Skeletal muscle satellite cell (primary cell): Measurements from ENCODE around the gene FREM2.

Experiments
- H3K27me3 ChIP-seq: 2 replicates; pipeline ENCODE4 v1.7.0; 2013; ENCODE audit warnings: low read length; ENCODE audit not compliant: control insufficient read depth, insufficient read depth
- H3K36me3 ChIP-seq: 2 replicates; pipeline ENCODE4 v1.7.0; 2013; ENCODE audit warnings: mild to moderate bottlenecking, control low read depth, low read length; ENCODE audit not compliant: insufficient read depth
- H3K4me1 ChIP-seq: 2 replicates; pipeline ENCODE4 v1.7.0; 2013; ENCODE audit warnings: low read length; ENCODE audit not compliant: control insufficient read depth, insufficient read depth
- H3K4me2 ChIP-seq: 2 replicates; pipeline ENCODE4 v1.7.0; 2013; ENCODE audit warnings: mild to moderate bottlenecking, low read length
- H3K4me3 ChIP-seq: 2 replicates; pipeline ENCODE4 v1.7.0; 2013; ENCODE audit warnings: low read length
- H3K9ac ChIP-seq: 2 replicates; pipeline ENCODE4 v1.7.0; 2013; ENCODE audit warnings: mild to moderate bottlenecking, low read depth, low read length, moderate library complexity
- H3K9me3 ChIP-seq: replicated peaks from 2 replicates; pipeline ENCODE4 v1.7.0; 2013; ENCODE audit warnings: mild to moderate bottlenecking, control low read depth, low read length

Gene FREM2

GRCh38 chr13:38875186-38875875 lies 188.5 kb downstream of the FREM2 start:
- peaks cover 18% of the 10 kb centered on the region for H3K27me3 ChIP-seq
- H3K36me3 ChIP-seq = no peaks in the 10 kb centered on the region
- no peak overlapping the region for H3K4me2 ChIP-seq
- H3K4me1 ChIP-seq = peaks cover 9% of the 10 kb centered on the region
- no peak overlapping the region for H3K4me3 ChIP-seq
- H3K9ac ChIP-seq = no peak overlapping the region
- H3K9me3 ChIP-seq = no peaks in the 10 kb centered on the region

- no peaks in the 10 kb centered on the region for H3K9me3 ChIP-seq
These were observed 192.4 kb downstream of the FREM2 start for GRCh38 chr13:38879278-38879677.

DNA sequence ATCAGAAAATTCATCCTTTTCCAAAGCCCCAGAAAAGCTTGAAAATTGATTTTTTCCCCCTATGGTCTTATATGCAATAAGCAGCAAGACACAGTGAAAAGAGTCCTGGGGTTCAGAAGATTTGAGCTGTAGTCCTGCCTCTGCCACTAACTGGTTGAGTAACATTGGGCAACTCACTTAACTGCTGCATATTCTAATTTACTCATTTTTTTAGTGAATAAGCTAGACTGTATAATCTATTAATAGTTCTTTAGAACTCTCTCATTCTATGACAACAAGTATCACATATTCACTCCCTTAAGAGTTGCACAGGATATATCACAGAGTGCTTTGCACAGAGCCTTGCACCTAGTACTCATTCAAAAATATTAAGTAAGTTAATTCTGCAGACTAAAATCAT lies 192.9 kb downstream of the FREM2 start:
- H3K27me3 ChIP-seq = peaks cover 9% of the 10 kb centered on the region
- peaks cover 17% of the 10 kb centered on the region for H3K4me1 ChIP-seq
- H3K9me3 ChIP-seq = no peaks in the 10 kb centered on the region
- H3K9ac ChIP-seq = no peak overlapping the region
- H3K4me3 ChIP-seq = no peak overlapping the region
- H3K4me2 ChIP-seq = no peak overlapping the region
- H3K36me3 ChIP-seq = no peaks in the 10 kb centered on the region

More at GRCh38 chr13:38879278-38879677, 192.4 kb downstream of the FREM2 start:
- Histone ChIP-seq H3K4me2 (no peak overlapping the region), H3K4me1 (peaks cover 17% of the 10 kb centered on the region), H3K9ac (no peak overlapping the region), H3K4me3 (no peak overlapping the region), H3K27me3 (peaks cover 12% of the 10 kb centered on the region), H3K36me3 (no peaks in the 10 kb centered on the region)

DNA sequence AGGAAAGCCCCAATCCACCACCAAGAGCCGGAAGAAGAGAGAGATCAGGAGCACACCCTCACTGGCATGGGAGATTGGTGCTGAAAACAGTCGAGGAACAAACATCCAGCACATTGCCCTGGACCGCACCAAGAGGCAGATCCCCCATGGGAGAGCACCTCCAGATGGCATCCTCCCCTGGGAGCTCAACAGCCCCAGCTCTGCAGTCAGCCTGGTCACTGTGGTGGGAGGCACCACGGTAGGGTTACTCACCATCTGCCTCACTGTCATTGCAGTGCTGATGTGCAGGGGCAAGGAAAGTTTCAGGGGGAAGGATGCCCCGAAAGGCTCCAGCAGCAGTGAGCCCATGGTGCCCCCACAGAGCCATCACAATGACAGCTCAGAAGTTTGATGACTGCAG lies 193.5 kb downstream of the FREM2 start:
- Histone ChIP-seq H3K4me2 (no peak overlapping the region), H3K36me3 (no peaks in the 10 kb centered on the region)

GRCh38 chr13:38883783-38884182 lies 196.9 kb downstream of the FREM2 start:
- H3K9me3 ChIP-seq = no peaks in the 10 kb centered on the region
- peak overlapping the region; percentile 9 for H3K4me2 ChIP-seq
- no peaks in the 10 kb centered on the region for H3K36me3 ChIP-seq
- H3K9ac ChIP-seq = no peak overlapping the region
- H3K4me3 ChIP-seq = no peak overlapping the region
- H3K27me3 ChIP-seq = no peaks in the 10 kb centered on the region
- peaks cover 28% of the 10 kb centered on the region for H3K4me1 ChIP-seq

More for the DNA sequence above, 193.5 kb downstream of the FREM2 start:
- Histone ChIP-seq H3K9ac (no peak overlapping the region), H3K9me3 (no peaks in the 10 kb centered on the region), H3K4me1 (peaks cover 17% of the 10 kb centered on the region), H3K4me3 (no peak overlapping the region), H3K27me3 (peaks cover 9% of the 10 kb centered on the region)

DNA sequence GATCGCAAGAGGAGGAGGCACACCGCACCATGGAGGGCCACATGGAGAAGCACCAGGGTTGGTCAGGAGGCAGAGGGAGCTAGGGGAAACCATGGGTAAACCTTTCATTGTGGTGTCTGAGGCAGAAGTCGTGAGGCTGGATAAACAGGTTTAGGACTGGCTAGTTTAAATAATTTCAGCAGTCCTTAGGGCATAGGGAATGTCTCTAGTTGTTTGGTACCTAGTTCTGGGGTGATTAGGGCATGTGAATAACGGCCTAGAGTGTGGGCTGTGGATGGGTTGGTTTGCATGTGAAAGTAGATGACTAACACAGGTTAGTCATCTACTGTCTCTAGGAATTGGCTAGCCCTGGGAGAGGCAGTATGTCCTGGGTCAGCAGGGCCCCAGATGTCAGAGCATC lies 201.4 kb downstream of the FREM2 start:
- Histone ChIP-seq H3K9me3 (no peaks in the 10 kb centered on the region), H3K27me3 (no peaks in the 10 kb centered on the region), H3K4me1 (peaks cover 23% of the 10 kb centered on the region), H3K4me2 (peak overlapping the region; percentile 37), H3K4me3 (no peak overlapping the region), H3K9ac (no peak overlapping the region), H3K36me3 (no peaks in the 10 kb centered on the region)

GRCh38 chr13:38895075-38895474 lies 208.2 kb downstream of the FREM2 start:
- H3K36me3 ChIP-seq = no peaks in the 10 kb centered on the region
- H3K4me1 ChIP-seq = no peaks in the 10 kb centered on the region
- H3K4me3 ChIP-seq = no peak overlapping the region
- H3K4me2 ChIP-seq = no peak overlapping the region
- no peaks in the 10 kb centered on the region for H3K27me3 ChIP-seq
- H3K9me3 ChIP-seq = no peaks in the 10 kb centered on the region
- H3K9ac ChIP-seq = no peak overlapping the region

- H3K4me2 ChIP-seq = no peak overlapping the region
- peaks cover 4% of the 10 kb centered on the region for H3K27me3 ChIP-seq
- no peaks in the 10 kb centered on the region for H3K36me3 ChIP-seq
- no peaks in the 10 kb centered on the region for H3K9me3 ChIP-seq
- no peaks in the 10 kb centered on the region for H3K4me1 ChIP-seq
- H3K4me3 ChIP-seq = no peak overlapping the region
- no peak overlapping the region for H3K9ac ChIP-seq
These were observed 210.6 kb downstream of the FREM2 start for GRCh38 chr13:38897521-38897920.

GRCh38 chr13:38898481-38898880 lies 211.6 kb downstream of the FREM2 start:
- Histone ChIP-seq H3K9ac (no peak overlapping the region), H3K4me3 (no peak overlapping the region), H3K27me3 (peaks cover 5% of the 10 kb centered on the region), H3K9me3 (no peaks in the 10 kb centered on the region), H3K4me1 (no peaks in the 10 kb centered on the region), H3K36me3 (no peaks in the 10 kb centered on the region), H3K4me2 (no peak overlapping the region)

GRCh38 chr13:38899571-38899970 lies 212.7 kb downstream of the FREM2 start:
- Histone ChIP-seq H3K4me1 (no peaks in the 10 kb centered on the region), H3K4me3 (no peak overlapping the region)

GRCh38 chr13:38900188-38900587 lies 213.3 kb downstream of the FREM2 start:
- no peaks in the 10 kb centered on the region for H3K4me1 ChIP-seq

More at GRCh38 chr13:38899571-38899970, 212.7 kb downstream of the FREM2 start:
- Histone ChIP-seq H3K9me3 (no peaks in the 10 kb centered on the region), H3K36me3 (no peaks in the 10 kb centered on the region), H3K9ac (no peak overlapping the region), H3K27me3 (peaks cover 5% of the 10 kb centered on the region), H3K4me2 (no peak overlapping the region)

GRCh38 chr13:38902551-38902950 lies 215.7 kb downstream of the FREM2 start:
- Histone ChIP-seq H3K4me3 (no peak overlapping the region), H3K9ac (no peak overlapping the region), H3K4me2 (no peak overlapping the region), H3K9me3 (no peaks in the 10 kb centered on the region), H3K36me3 (no peaks in the 10 kb centered on the region), H3K4me1 (no peaks in the 10 kb centered on the region), H3K27me3 (peaks cover 5% of the 10 kb centered on the region)

More at GRCh38 chr13:38900188-38900587, 213.3 kb downstream of the FREM2 start:
- H3K36me3 ChIP-seq = no peaks in the 10 kb centered on the region
- no peak overlapping the region for H3K4me2 ChIP-seq
- no peak overlapping the region for H3K4me3 ChIP-seq
- peaks cover 5% of the 10 kb centered on the region for H3K27me3 ChIP-seq
- no peak overlapping the region for H3K9ac ChIP-seq
- H3K9me3 ChIP-seq = no peaks in the 10 kb centered on the region
